Kidney (tissue), 14 donors: ENCODE measurements around the gene ST8SIA5. TPM values are rescaled to one million over a fixed set of nuclear protein-coding genes. Genes with fewer than 3 reads are reported as not detected.

Source experiments
- DNase-seq, 5 donors: peaks; one replicate each; pipeline ENCODE4 v3.0.0-alpha.2; 2013 to 2020
- FAIRE-seq: peaks from 2 replicates; lab custom pipeline; 2012; peaks lifted over from hg19 to GRCh38; lab: Jason Lieb, UNC
- H3K27ac ChIP-seq, 2 donors: one replicate each; pipeline ENCODE4 v1.7.0; 2013; ENCODE audit warnings: low read depth in 2 of 2, low read length in 2 of 2, inconsistent platforms in 1 of 2
- H3K27me3 ChIP-seq: one replicate; pipeline ENCODE4 v1.7.1; 2013; ENCODE audit warnings: low read length, inconsistent platforms; ENCODE audit not compliant: control insufficient read depth, insufficient read depth
- H3K36me3 ChIP-seq, 3 donors: one replicate each; pipeline versions ENCODE4 v1.7.0 to v1.7.1; 2013; ENCODE audit warnings: low read length in 3 of 3, control low read depth in 1 of 3, inconsistent platforms in 1 of 3; ENCODE audit not compliant: insufficient read depth in 3 of 3, control insufficient read depth in 2 of 3
- H3K4me1 ChIP-seq, 3 donors: one replicate each; pipeline versions ENCODE4 v1.7.0 to v1.7.1; 2013; ENCODE audit warnings: low read length in 3 of 3, inconsistent platforms in 1 of 3, low read depth in 1 of 3; ENCODE audit not compliant: control insufficient read depth in 2 of 3, insufficient read depth in 2 of 3
- H3K4me3 ChIP-seq, 3 donors: one replicate each; pipeline versions ENCODE4 v1.7.0 to v1.8.1; 2013; ENCODE audit warnings: low read length in 3 of 3, control low read depth in 1 of 3, inconsistent platforms in 1 of 3
- H3K9ac ChIP-seq, 3 donors: one replicate each; pipeline versions ENCODE4 v1.7.0 to v1.7.1; 2013; ENCODE audit warnings: low read length in 3 of 3, control low read depth in 1 of 3, inconsistent platforms in 1 of 3
- H3K9me3 ChIP-seq, 3 donors: one replicate each; pipeline versions ENCODE4 v1.7.0 to v1.7.1; 2013; ENCODE audit warnings: low read length in 3 of 3, control low read depth in 1 of 3, inconsistent platforms in 1 of 3; ENCODE audit not compliant: control insufficient read depth in 2 of 3, insufficient read depth in 1 of 3
- intact Hi-C: fragments of 100-400 bp; cut with DNase I; formaldehyde crosslinking; loops from one replicate; pipeline ENCODE4 v1.11.1; 2022
- polyA plus RNA-seq: library from polyadenylated mRNA; stranded (reverse); fragments of 350-450 nt; fragmentation: Illumina TruSeq; extraction: RNeasy Lipid Tissue Mini Kit (QIAGEN cat#74804); gene quantifications from one replicate; pipeline ENCODE4 v1.2.3, GENCODE V29; 2014; ENCODE audit warnings: low read depth, low replicate concordance; ENCODE audit not compliant: insufficient read depth
- total RNA-seq: library from RNA; stranded (reverse); fragmentation: NEBNext Ultra II Directional; extraction: Animal tissue kit (Norgen Biotek cat#: 25700); gene quantifications from one replicate; pipeline ENCODE4 v1.2.1, GENCODE V29; 2021
- TF ChIP-seq, protein P1 (sequence below): IDR thresholded peaks from 3 replicates; pipeline ENCODE4 v1.5.1; 2012; ENCODE audit warnings: mild to moderate bottlenecking, moderate library complexity, borderline replicate concordance; ENCODE audit not compliant: insufficient read depth; ENCODE audit errors: extremely low read depth
- donor health status: control.
- donor health status: control.
- donor health status: control.
- donor health status: control.
- donor health status: control.
- donor health status: DM: yes; HTN: yes; CAD: no.
- donor health status: Normal renal cell carcinoma (clear cell type).

Gene ST8SIA5
- total and polyA plus RNA-seq, 2 donors from 2014 or later: 1.4 to 2.7 TPM

DNA sequence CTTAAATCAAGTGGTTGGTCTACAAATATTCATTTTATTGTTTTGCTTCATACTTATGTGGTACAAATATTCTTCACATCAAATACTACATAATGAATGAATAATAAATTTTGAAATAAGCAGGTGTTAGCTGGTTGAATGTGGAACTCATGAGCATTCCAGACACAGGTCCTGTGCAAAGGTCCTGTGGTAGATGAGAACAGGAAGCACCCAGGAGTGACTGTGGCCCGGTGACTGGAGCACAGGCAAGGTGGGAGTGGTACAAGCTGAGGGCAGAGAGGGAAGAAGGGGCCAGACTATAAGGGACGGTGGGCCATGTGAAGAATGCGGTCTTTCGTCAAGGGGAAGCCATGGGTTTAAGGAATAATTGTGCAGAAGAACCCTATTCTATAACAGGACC is 73.6 kb downstream of the ST8SIA5 start:
- no peaks in the 10 kb centered on the region for H3K36me3 ChIP-seq
- H3K9ac ChIP-seq: no peak overlapping the region
- H3K27ac ChIP-seq: no peak overlapping the region
- intact Hi-C loops: no loop called here
- H3K9me3 ChIP-seq: no peaks in the 10 kb centered on the region
- TF ChIP-seq, protein P1, sequence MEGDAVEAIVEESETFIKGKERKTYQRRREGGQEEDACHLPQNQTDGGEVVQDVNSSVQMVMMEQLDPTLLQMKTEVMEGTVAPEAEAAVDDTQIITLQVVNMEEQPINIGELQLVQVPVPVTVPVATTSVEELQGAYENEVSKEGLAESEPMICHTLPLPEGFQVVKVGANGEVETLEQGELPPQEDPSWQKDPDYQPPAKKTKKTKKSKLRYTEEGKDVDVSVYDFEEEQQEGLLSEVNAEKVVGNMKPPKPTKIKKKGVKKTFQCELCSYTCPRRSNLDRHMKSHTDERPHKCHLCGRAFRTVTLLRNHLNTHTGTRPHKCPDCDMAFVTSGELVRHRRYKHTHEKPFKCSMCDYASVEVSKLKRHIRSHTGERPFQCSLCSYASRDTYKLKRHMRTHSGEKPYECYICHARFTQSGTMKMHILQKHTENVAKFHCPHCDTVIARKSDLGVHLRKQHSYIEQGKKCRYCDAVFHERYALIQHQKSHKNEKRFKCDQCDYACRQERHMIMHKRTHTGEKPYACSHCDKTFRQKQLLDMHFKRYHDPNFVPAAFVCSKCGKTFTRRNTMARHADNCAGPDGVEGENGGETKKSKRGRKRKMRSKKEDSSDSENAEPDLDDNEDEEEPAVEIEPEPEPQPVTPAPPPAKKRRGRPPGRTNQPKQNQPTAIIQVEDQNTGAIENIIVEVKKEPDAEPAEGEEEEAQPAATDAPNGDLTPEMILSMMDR: no peak
- H3K27me3 ChIP-seq: no peaks in the 10 kb centered on the region
- DNase-seq (no peak), FAIRE-seq (no peak)
- peaks cover 0 to 3% (median 0%) of the 10 kb centered on the region in 3 donors for H3K4me1 ChIP-seq
- no peak overlapping the region for H3K4me3 ChIP-seq

DNA sequence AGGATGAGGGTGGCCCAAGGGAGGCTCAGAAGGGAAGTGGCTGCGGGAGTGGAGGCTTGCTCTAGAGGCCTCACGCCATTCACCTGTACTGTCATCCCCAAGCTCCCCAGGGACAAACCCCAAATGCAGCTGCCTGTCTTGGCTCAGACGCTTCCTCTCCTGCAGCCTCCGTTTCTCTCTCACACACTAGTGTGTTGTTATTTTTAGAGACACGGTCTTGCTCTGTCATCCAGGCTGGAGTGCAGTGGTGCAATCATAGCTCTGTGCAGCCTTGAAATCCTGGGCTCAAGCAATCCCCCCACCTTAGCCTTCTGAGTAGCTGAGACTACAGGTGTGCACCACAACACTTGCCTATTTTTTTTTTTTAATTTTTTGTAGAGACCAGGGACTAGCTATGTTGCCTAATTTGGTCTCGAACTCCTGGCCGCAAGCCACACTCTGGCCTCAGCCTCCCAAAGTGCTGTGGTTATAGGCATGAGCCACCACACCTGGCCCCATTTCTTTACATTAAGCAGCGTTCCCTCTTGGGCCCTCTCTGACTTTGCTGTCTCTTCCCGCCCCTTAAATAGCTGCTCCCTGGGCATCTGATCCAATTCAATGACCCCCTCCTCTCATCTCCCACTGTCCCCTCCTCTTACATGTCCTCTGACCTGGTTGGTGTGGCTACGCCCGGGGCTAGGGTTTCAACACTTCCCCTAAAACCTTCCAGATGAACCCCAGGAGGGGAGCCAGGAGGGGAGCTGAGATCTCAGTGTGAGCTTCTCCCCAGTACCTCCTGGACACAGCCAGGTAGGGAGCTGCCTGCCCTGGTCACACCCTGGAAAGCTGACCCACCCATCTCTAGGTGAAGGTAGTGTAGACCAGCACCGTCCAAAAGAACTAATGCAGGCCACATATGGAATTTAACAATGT is 75.8 kb downstream of the ST8SIA5 start:
- H3K36me3 ChIP-seq: no peaks in the 10 kb centered on the region
- H3K4me1 ChIP-seq: peaks cover 2 to 21% (median 3%) of the 10 kb centered on the region in 3 donors
- DNase-seq: no peak
- no peak overlapping the region for H3K27ac ChIP-seq
- no peaks in the 10 kb centered on the region for H3K9me3 ChIP-seq
- H3K4me3 ChIP-seq: no peak overlapping the region
- H3K9ac ChIP-seq: no peak overlapping the region
- intact Hi-C loops: no loop called here
- FAIRE-seq: no peak
- TF ChIP-seq, protein P1: no peak
- no peaks in the 10 kb centered on the region for H3K27me3 ChIP-seq

DNA sequence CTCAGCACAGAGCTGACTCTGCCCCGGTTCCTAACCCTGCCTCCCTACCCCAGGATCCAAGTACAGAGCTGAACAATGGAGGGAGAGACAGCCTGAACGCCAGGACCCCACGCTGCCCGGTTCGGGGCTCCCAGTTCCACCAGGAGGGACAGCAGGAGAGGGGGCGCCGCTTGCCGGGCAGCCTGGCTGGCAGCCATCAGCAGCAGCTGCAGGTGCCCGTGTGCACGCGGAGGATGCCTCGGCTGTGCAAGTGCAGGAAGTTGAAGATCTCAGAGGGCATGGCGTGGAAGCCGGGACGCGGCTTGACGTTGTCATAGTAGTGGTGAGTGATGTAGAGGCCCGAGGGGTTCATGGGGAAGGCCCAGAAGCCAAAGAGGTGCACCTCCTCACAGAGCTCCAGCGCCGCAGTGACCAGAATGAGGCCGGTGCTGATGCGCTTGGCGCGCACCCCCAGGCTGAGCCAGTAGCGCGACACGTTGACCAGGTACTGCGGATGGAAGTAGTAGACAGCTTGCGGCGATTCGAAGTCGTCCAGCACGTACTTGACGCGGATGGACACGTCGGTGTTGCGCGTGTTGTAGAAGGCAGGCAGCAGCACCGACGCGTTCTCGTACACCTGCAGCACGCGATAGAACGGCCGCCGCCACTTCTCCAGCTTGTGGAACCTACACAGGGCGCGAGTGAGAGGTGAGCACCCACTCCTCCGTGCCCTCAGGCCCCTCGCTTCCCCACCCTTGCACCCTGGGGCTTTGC is 76.8 kb downstream of the ST8SIA5 start:
- H3K9me3 ChIP-seq: no peaks in the 10 kb centered on the region
- no peak overlapping the region for H3K27ac ChIP-seq
- no peak overlapping the region for H3K9ac ChIP-seq
- TF ChIP-seq, protein P1: no peak
- intact Hi-C loops: no loop called here
- H3K4me3 ChIP-seq: no peak overlapping the region
- FAIRE-seq: no peak
- H3K36me3 ChIP-seq: no peaks in the 10 kb centered on the region
- peak in 1 of 5 donors; percentile 66 for DNase-seq
- H3K4me1 ChIP-seq: peaks cover 2 to 21% (median 3%) of the 10 kb centered on the region in 3 donors
- H3K27me3 ChIP-seq: no peaks in the 10 kb centered on the region
